T-helper 2 cell treated with Interferon-gamma antibody and Interleukin-4, amounts not matched to agents 5 μg/mL and 100 μg/mL, for 36 hours (primary cell): Measurements from ENCODE around the gene NPR1.

Experiments used
- DNase-seq: peaks from one replicate; pipeline ENCODE4 v3.0.0; 2021; ENCODE audit warnings: low spot score
- H3K27ac Mint-ChIP-seq: one replicate; pipeline ENCODE4 v1.8.0; 2021; ENCODE audit warnings: mild to moderate bottlenecking, mixed read lengths
- H3K27me3 Mint-ChIP-seq: one replicate; pipeline ENCODE4 v1.8.0; 2021; ENCODE audit warnings: low read depth, mixed read lengths
- H3K36me3 Mint-ChIP-seq: one replicate; pipeline ENCODE4 v1.8.0; 2021; ENCODE audit warnings: low read depth, mixed read lengths
- H3K4me1 Mint-ChIP-seq: one replicate; pipeline ENCODE4 v1.8.0; 2021; ENCODE audit warnings: low read depth, mixed read lengths
- H3K4me3 Mint-ChIP-seq: one replicate; pipeline ENCODE4 v1.8.0; 2022; ENCODE audit warnings: mild to moderate bottlenecking, moderate library complexity, mixed read lengths
- H3K9me3 Mint-ChIP-seq: one replicate; pipeline ENCODE4 v1.8.0; 2021; ENCODE audit warnings: mixed read lengths

NPR1 gene

DNA sequence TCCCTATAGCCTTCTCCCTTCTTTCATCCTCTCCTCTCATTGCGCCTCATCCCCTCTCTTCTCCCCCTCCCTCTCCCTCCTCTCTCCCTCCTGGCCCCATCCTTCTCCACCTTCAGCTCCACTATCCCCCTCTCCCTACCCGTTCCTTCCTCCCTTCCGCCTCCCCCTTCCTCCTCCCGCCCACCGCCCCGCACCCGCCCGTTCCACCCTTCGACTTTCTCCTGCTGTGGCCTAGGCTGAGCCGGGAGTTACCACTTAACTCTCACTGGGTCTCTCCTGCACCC is 1.6 kb downstream of the NPR1 start:
- Mint-ChIP-seq H3K36me3 (no peaks in the 10 kb centered on the region), H3K4me1 (peaks cover 20% of the 10 kb centered on the region), H3K27ac (no peak overlapping the region), H3K9me3 (no peaks in the 10 kb centered on the region), H3K4me3 (peak overlapping the region; percentile 64), H3K27me3 (peaks cover 61% of the 10 kb centered on the region)
- no peak for DNase-seq

DNA sequence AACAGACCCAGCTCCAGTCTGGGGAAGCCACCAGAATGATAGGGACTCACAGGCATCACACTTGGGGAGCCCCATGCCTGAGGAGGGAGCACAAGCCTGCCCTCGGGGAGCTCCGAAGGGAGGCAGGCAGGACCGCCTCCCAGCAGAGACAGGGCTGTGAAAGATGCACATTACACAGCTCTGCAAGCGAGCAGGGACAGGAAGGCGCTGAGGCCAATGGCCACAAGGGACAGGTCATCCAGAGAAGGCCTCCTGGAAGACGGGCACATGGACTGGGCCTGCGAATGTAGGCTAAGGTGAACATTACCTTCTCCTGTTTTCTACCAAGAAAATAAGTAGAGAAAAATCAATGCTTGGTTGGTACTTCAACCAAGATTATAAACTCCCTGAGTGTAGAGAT is 4.2 kb downstream of the NPR1 start:
- Mint-ChIP-seq H3K36me3 (no peaks in the 10 kb centered on the region), H3K27ac (no peak overlapping the region), H3K27me3 (peaks cover 49% of the 10 kb centered on the region), H3K4me3 (no peak overlapping the region), H3K4me1 (peaks cover 16% of the 10 kb centered on the region), H3K9me3 (no peaks in the 10 kb centered on the region)
- DNase-seq, result no peak

DNA sequence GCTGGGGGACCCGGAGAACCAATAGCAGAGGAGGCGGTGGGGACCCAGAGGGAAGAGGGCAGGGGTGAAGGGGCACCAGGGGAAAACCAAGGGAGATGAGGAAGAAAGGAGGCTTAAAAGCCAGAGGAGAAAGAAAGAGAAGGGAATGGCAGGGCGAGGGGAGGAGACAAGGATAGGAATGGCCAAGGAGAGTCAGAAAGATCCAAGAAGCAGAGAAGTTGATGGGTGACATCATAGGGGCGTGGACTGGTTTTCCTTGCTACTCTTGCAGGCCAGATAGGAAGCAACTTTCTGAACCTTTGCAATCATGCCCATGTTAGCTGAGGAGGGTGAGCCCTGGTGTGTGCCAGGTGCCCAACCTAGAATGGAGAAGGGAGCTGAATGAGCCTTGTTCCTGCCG is 5.4 kb downstream of the NPR1 start:
- Mint-ChIP-seq H3K27ac (no peak overlapping the region), H3K4me3 (no peak overlapping the region), H3K27me3 (peaks cover 39% of the 10 kb centered on the region), H3K36me3 (no peaks in the 10 kb centered on the region), H3K9me3 (no peaks in the 10 kb centered on the region), H3K4me1 (peaks cover 8% of the 10 kb centered on the region)
- no peak for DNase-seq

DNA sequence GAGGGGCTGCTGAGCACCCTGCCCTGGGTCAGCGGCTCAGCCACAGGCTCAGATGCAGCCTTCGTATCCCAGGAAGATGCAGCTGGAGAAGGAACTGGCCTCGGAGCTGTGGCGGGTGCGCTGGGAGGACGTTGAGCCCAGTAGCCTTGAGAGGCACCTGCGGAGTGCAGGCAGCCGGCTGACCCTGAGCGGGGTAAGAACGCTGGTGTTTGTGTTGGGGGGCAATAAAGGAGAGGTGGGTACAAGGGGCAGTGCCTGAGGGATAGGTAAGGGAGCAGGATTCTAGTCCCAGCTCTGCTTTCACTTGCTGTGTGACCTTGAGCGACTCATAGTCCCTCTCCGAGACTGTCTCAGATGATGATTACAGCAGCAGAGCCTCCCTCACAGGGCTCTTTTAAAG is 6.4 kb downstream of the NPR1 start:
- DNase-seq, result no peak
- no peaks in the 10 kb centered on the region for H3K36me3 Mint-ChIP-seq
- peaks cover 35% of the 10 kb centered on the region for H3K27me3 Mint-ChIP-seq
- no peak overlapping the region for H3K27ac Mint-ChIP-seq
- no peak overlapping the region for H3K4me3 Mint-ChIP-seq
- peaks cover 4% of the 10 kb centered on the region for H3K4me1 Mint-ChIP-seq
- H3K9me3 Mint-ChIP-seq, result no peaks in the 10 kb centered on the region

DNA sequence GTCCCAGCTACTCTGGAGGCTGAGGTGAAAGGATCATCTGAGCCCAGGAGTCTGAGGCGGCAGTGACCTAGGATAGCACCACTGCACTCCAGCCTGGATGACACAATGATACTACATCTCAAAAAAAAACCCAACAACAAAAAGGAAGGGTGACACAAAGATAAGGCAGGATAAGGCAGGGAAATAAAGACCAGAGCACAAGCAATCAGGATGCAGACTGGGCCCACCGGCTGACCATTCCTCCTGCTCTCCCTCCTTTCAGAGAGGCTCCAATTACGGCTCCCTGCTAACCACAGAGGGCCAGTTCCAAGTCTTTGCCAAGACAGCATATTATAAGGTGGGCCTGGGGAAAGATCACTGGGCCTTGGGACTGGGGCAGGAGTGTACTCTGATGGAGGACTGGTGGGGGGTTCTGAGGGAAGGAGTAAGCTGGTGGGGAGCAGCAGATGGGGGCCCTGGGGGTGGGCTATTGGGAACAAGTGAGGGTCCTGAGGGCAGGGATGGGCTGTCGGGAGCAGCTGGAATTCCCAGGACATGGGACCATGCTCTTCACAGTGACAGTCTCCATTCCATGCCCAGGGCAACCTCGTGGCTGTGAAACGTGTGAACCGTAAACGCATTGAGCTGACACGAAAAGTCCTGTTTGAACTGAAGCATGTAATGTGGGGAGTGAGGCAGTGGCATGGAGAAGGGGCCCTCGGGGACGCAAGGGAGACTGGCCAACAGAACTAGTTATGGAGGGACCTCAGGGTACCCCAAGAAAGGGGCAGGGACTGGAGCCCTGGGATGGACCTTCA is 7.3 kb downstream of the NPR1 start:
- Mint-ChIP-seq H3K9me3 (no peaks in the 10 kb centered on the region), H3K4me1 (no peaks in the 10 kb centered on the region), H3K27me3 (peaks cover 27% of the 10 kb centered on the region), H3K36me3 (no peaks in the 10 kb centered on the region), H3K27ac (no peak overlapping the region), H3K4me3 (no peak overlapping the region)
- DNase-seq, result no peak

DNA sequence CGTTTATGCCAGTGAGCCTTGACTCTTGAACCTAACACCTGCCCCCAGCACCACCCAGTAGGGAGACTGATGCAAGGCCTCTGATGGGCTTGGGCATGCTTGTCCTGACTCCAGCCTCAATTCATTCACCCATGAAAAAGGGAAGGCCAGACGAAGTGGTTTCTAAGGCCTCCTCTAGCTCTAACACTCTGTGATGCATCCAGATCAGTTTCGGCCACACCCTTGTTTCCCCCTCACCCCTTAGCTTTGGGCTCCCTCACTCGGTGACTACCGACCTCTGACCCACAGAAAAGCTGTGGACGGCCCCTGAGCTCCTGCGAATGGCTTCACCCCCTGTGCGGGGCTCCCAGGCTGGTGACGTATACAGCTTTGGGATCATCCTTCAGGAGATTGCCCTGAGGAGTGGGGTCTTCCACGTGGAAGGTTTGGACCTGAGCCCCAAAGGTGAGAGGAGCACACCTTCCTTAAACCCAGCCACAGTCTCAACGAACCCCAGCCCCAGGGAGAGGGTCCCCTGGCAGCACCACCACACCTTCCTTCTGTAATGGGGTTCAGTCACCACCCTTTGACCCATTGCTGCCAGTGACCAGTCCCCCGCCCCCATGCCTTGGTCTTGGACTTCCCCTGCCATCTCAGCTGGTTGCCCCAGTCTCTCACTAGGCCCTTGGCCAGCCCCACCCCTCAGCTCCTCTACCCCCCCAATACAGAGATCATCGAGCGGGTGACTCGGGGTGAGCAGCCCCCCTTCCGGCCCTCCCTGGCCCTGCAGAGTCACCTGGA is 9.0 kb downstream of the NPR1 start:
- no peaks in the 10 kb centered on the region for H3K36me3 Mint-ChIP-seq
- H3K27ac Mint-ChIP-seq, result no peak overlapping the region
- no peaks in the 10 kb centered on the region for H3K9me3 Mint-ChIP-seq
- DNase-seq, result no peak
- no peaks in the 10 kb centered on the region for H3K4me1 Mint-ChIP-seq
- H3K4me3 Mint-ChIP-seq, result no peak overlapping the region
- peaks cover 11% of the 10 kb centered on the region for H3K27me3 Mint-ChIP-seq

DNA sequence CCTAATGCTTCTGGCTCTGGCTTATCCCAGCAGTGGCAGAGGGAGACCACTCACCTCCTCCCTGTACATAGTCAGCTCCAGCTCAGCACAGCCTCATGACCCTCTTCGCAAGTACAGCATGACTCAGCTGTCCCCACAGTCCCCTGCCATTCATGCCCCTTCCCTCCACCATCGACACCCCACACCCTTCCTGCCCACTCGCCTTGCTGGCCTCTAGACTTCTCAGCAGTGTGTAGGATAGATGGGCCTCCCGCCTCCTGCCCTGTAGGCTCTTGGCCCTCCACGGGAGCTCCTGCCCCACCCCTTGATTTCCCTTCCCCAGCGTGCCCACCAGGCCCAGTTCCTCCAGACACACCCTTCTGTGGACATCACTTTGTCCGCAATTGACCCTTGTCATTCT is 9.8 kb downstream of the NPR1 start:
- Mint-ChIP-seq H3K36me3 (no peaks in the 10 kb centered on the region), H3K9me3 (no peaks in the 10 kb centered on the region), H3K4me3 (no peak overlapping the region), H3K27ac (no peak overlapping the region), H3K27me3 (peaks cover 8% of the 10 kb centered on the region), H3K4me1 (no peaks in the 10 kb centered on the region)
- no peak for DNase-seq

DNA sequence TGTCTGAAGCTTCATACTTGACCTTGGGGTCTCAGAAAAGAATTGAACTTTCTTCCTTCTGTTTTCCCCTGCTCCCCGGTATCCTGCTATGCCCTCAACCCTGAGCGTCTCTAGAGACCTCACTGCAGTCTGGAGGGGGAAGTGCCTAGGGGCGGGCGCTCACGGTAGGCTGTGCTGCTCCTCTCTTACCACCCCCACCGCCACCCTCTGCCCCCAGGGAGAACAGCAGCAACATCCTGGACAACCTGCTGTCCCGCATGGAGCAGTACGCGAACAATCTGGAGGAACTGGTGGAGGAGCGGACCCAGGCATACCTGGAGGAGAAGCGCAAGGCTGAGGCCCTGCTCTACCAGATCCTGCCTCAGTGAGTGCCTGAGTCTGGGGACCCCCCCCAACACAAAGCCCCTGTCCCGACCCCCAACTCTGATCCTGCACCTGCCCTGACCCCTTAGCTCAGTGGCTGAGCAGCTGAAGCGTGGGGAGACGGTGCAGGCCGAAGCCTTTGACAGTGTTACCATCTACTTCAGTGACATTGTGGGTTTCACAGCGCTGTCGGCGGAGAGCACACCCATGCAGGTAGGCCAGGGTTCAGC is 10.3 kb downstream of the NPR1 start:
- H3K9me3 Mint-ChIP-seq, result no peaks in the 10 kb centered on the region

DNA sequence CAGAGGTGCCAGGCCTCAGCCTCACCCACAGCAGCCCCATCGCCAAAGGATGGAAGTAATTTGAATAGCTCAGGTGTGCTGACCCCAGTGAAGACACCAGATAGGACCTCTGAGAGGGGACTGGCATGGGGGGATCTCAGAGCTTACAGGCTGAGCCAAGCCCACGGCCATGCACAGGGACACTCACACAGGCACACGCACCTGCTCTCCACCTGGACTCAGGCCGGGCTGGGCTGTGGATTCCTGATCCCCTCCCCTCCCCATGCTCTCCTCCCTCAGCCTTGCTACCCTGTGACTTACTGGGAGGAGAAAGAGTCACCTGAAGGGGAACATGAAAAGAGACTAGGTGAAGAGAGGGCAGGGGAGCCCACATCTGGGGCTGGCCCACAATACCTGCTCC is 15.0 kb downstream of the NPR1 start:
- H3K9me3 Mint-ChIP-seq, result no peaks in the 10 kb centered on the region
- no peak overlapping the region for H3K27ac Mint-ChIP-seq
- no peaks in the 10 kb centered on the region for H3K36me3 Mint-ChIP-seq
- peaks cover 2% of the 10 kb centered on the region for H3K4me1 Mint-ChIP-seq
- H3K4me3 Mint-ChIP-seq, result no peak overlapping the region
- no peaks in the 10 kb centered on the region for H3K27me3 Mint-ChIP-seq
- DNase-seq, result no peak

More for the DNA sequence above, 10.3 kb downstream of the NPR1 start:
- Mint-ChIP-seq H3K27me3 (peaks cover 3% of the 10 kb centered on the region), H3K4me3 (no peak overlapping the region), H3K27ac (no peak overlapping the region), H3K36me3 (no peaks in the 10 kb centered on the region), H3K4me1 (no peaks in the 10 kb centered on the region)
- DNase-seq, result no peak

DNA sequence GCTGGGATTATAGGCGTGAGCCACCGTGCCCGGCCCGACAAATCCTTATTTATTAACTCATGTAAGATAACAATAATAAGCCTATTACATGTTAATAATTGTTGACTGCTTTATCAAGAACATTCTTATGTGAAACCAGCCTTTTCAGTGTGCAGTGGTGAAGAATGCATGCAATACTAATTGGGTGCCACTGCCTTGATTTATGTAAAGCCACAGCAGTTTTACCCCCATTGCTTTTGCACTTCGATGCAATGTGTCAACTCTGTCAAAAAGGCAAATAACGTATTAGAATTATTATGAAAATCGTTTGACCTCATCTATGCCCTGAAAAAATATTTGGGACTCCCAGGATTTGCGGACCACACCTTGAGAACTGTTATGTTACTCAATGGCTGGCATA is 18.3 kb downstream of the NPR1 start:
- H3K4me3 Mint-ChIP-seq, result no peak overlapping the region
- no peak for DNase-seq
- no peaks in the 10 kb centered on the region for H3K27me3 Mint-ChIP-seq
- H3K36me3 Mint-ChIP-seq, result no peaks in the 10 kb centered on the region
- H3K9me3 Mint-ChIP-seq, result no peaks in the 10 kb centered on the region
- peaks cover 2% of the 10 kb centered on the region for H3K4me1 Mint-ChIP-seq
- H3K27ac Mint-ChIP-seq, result no peak overlapping the region

DNA sequence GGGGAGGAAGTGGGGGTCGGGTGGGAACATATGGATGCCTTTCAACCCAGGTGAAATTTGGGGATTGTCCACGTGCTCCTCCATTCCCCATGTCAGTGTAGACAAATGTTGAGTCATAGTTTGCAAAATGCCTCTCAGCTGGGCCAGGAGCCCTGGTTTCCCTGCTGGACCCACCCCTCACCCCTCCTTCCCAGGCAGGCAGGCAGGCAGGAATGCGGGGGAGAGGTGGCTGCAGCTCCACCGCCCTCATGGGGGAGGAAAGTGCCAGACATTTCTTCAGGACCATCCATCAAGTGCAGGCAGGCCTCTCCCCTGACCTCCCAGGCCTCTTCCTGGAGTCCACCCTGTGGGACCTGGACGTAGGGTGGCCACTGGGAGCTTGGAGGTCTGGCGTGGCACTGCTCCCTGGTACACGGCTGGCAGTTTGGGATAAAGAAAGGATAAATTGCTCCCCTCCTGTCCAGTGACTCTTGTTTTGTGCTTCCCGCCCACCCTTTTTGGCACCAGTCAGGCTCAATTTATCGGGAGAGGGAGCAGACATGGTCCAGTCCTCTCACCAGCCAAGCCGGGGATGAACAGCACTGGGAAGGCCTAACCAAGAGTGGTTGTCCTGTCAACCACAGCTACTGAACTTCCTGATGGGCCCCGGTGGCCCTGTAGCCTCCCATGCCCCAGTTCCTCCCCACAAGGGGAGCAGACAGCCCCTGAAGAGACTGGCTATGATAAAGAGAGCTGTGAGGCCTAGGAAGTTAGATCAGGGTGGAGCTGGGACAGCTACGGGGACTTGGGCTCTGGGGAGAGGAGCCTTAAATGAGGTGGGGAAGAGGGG is 18.9 kb downstream of the NPR1 start:
- Mint-ChIP-seq H3K4me3 (no peak overlapping the region), H3K9me3 (no peaks in the 10 kb centered on the region), H3K4me1 (peaks cover 2% of the 10 kb centered on the region), H3K27me3 (no peaks in the 10 kb centered on the region), H3K36me3 (no peaks in the 10 kb centered on the region), H3K27ac (no peak overlapping the region)
- no peak for DNase-seq

DNA sequence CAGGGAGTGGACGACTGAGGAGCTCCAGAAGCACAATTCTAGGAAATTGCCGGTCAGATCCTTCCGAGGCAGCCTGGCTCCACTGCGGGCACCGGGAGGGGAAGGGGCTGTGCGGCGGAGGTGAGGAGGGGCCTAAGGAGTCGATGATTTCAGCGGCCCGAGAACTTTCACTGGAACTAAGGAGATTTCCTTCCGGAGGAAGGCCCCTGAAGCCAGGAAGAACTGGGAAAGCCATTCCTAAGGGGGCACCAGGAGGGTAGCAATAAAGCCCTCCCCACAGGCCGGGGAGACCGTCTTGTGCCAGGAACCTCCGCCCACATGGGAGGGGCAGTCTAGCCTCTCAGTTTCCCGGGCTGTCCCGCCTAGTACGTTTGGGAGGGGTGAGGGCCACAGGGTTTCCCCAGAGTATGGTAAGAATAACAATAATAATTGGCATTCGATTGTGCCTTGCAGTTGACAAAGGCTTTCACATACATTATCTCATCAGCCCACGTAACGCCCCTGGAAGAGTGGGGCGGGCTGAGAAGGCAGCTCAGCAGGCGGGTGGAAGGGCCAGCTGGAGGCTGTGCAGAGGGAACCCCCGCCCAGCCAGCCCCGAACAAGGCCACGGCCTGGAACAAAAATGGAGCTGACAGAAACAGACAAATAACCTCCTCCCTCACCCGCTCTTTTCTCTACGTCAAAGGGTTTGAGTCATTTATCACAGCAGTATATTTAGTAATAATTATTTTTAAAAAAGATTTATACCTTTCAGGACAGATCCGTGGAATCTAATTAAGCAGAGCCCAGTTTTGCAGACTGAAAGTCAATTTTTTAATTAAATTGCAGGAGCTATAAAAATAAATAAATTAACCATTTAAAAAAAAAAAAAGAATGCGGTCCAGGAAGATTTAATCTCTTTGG is 19.8 kb downstream of the NPR1 start:
- H3K27ac Mint-ChIP-seq, result no peak overlapping the region
- no peaks in the 10 kb centered on the region for H3K27me3 Mint-ChIP-seq
- peaks cover 2% of the 10 kb centered on the region for H3K4me1 Mint-ChIP-seq
- no peaks in the 10 kb centered on the region for H3K9me3 Mint-ChIP-seq
- DNase-seq, result no peak
- H3K36me3 Mint-ChIP-seq, result no peaks in the 10 kb centered on the region
- no peak overlapping the region for H3K4me3 Mint-ChIP-seq
